HG03045 (cell line): ENCODE measurements around the gene WFDC13.
"Not testable (repeated sequence)": the region's sequence is repeated elsewhere in the genome, so short reads cannot be mapped to it uniquely, and the experiment has no call there.

Source experiments
- ATAC-seq: cut with Tn5 transposase; IDR thresholded peaks from one replicate; pipeline ENCODE4 v1.9.1; 2021; ENCODE audit warnings: mild to moderate bottlenecking, moderate library complexity; ENCODE audit not compliant: unreplicated experiment

The WFDC13 gene, protein sequence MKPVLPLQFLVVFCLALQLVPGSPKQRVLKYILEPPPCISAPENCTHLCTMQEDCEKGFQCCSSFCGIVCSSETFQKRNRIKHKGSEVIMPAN

DNA sequence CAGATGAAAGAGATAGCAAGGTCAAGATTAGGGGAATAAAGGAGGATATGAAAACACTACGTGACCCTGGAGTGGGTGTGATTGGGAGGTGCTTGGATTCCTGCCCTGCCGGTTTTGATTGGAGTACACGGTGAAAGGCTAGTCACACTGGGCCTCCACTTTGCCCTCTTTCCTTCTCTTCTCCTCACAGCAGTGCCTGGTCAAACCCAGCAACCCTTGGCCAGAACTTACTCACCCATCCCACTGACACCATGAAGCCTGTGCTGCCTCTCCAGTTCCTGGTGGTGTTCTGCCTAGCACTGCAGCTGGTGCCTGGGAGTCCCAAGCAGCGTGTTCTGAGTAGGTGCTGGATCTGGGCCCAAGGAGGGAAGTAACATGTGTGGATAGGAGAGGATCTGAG, at the start of gene WFDC13:
Gene WFDC13, plus strand, starts transcription at position 166 of the 400 bp plus-strand sequence. Its CDS starts 86 bp downstream, at position 252.
- no peak for ATAC-seq

DNA sequence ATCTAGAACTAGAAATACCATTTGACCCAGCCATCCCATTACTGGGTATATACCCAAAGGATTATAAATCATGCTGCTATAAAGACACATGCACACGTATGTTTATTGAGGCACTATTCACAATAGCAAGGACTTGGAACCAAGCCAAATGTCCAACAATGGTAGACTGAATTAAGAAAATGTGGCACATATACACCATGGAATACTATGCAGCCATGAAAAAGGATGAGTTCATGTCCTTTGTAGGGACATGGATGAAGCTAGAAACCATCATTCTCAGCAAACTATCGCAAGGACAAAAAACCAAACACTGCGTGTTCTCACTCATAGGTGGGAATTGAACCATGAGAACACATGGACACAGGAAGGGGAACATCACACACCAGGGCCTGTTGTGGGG, 44.8 kb upstream of the WFDC13 start:
- not testable (repeated sequence) for ATAC-seq

DNA sequence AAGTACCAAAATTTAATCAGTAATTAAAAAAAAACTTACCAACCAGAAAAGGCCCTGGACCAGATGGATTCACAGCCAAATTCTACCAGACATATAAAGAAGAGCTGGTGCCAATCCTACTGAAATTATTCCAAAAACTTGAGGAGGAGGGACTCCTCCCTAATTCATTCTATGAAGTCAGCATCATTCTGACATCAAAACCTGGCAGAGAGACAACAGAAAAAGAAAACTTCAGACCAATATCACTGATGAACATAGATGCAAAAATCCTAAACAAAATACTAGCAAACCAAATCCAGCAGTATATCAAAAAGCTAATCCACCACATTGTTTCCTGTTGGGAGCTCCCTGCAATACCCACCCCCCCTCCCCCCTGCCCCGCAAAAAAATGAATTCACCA, 31.7 kb upstream of the WFDC13 start, which contains the start of gene WFDC11:
Gene WFDC11, minus strand, starts transcription at position 101 of the 400 bp plus-strand sequence. CDS start 19,639 bp downstream, outside the sequence.
- no peak for ATAC-seq

GRCh38 chr20:45672765-45673164, 29.1 kb upstream of the WFDC13 start:
- no peak for ATAC-seq

GRCh38 chr20:45679650-45680049, 22.2 kb upstream of the WFDC13 start:
- ATAC-seq, result no peak

- no peak for ATAC-seq
Measured at GRCh38 chr20:45685896-45686295, 15.9 kb upstream of the WFDC13 start.

- ATAC-seq, result not testable (repeated sequence)
Measured at GRCh38 chr20:45693346-45693745, 8.5 kb upstream of the WFDC13 start.

GRCh38 chr20:45695496-45695895, 6.3 kb upstream of the WFDC13 start:
- no peak for ATAC-seq

- ATAC-seq, result no peak
Measured at GRCh38 chr20:45701104-45701503, 734 bp upstream of the WFDC13 start.

- ATAC-seq, result no peak
Measured at GRCh38 chr20:45704969-45705637, 3.3 kb downstream of the WFDC13 start, which contains the start of gene WFDC10B. Gene WFDC10B (minus strand): TSS chr20:45705019. CDS start chr20:45685992, 19,027 bp downstream.

DNA sequence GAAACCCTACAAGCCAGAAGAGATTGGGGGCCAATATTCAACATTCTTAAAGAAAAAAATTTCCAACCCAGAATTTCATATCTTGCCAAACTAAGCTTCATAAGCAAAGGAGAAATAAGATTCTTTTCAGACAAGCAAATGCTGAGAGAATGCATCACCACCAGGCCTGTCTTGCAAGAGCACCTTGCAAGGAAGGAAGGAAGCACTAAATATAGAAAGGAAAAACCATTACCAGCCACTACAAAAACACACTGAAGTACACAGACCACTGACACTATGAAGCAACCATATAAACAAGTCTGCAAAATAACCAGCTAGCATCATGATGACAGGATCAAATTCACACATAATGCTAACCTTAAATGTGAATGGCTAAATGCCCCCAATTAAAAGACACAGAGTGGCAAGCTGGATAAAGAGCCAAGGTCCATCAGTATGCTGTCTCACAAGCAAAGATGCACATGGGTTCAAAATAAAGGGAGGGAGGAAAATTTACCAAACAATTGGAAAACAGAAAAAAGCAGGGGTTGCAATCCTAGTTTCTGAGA, 14.4 kb downstream of the WFDC13 start:
- ATAC-seq, result not testable (repeated sequence)

DNA sequence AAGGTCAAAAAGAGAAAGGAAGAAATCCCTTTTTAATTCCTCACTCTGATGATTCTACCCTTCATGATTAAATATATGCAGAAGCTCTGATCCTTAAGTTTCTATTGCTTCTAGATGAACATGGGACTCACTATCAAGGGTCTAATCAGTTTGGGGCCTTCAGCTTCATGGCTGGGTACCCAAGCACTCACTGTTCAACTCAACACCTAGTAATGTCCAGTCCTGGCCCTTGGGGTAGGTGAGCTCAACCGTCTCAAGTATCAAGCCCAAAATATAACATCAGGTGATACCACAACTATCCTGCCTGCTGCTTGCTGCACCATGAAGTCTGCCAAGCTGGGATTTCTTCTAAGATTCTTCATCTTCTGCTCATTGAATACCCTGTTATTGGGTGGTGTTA, 20.2 kb downstream of the WFDC13 start, which contains the start of gene SPINT4:
Gene SPINT4, plus strand, starts transcription at position 301 of the 400 bp plus-strand sequence. Its CDS starts 21 bp downstream, at position 322.
- ATAC-seq, result no peak

DNA sequence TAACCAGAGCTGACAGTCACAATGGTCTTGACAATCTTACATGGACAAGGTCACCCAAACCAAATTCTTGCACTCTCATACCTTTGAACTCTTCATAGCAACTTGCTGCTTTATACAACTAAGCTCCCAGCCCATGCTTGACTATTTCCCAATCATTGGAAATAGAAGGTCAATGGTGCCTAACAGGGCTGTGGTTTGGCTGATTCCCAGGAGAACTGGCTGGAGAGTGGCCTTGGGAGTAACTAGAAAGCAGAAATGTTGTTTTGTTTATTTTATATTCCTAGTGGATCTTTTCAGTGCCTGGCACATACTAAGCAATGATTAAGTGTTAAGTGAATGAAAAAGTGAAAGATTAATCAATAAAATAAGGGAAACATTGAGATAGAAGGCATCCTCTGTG, 23.3 kb downstream of the WFDC13 start:
- ATAC-seq, result no peak

DNA sequence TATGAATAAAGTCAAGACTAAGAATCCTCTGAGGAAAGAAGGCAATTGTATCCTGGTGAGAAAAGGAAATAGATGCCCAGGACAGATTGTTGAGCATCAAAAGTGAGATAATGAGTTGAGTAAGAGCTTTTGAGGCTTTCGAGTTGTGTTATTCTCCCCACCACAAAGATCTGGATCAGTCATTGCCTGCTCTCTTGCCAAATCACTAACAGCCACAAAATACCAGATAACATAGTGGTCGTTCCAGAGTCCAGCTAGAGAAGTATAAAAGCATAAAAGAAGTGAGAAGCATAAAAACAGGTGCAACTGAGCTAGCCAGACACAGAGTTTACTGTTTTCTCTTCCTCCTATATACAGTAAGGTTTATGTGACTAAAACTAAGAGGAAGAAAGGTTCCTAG, 25.2 kb downstream of the WFDC13 start:
- ATAC-seq, result no peak

DNA sequence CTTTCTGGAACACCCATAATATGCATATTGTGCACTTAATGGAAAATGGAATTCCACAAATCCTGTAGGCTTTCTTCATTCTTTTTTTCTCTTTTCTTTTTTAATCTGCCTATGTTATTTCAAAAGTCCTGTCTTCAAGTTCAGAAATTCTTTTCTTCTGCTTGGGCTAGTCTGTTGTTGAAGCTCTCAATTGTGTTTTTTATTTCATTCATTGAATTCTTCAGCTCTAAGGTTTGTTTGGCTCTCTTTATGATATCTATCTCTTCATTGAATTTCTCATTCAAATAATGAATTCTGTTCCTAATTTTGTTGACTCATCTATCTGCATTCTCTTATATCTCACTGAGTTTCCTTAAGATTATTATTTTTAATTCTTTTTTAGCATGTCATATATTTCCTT, 30.4 kb downstream of the WFDC13 start:
- no peak for ATAC-seq

- ATAC-seq, result no peak
Measured at GRCh38 chr20:45735552-45735951, 33.7 kb downstream of the WFDC13 start.

DNA sequence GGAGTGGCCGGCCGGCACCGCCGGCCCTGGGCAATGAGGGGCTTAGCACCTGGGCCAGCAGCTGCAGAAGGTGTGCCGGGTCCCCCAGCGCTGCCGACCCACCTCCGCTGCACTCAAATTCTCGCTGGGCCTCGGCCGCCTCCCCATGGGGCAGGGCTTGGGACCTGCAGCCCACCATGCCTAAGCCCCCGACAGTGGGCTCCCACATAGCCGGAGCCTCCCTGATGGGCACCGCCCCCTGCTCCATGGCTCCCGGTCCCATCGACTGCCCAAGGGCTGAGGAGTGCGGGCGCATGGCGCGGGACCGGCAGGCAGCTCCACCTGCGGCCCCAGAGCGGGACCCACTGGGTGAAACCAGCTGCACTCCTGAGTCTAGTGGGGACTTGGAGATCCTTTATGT, 34.1 kb downstream of the WFDC13 start:
- no peak for ATAC-seq

DNA sequence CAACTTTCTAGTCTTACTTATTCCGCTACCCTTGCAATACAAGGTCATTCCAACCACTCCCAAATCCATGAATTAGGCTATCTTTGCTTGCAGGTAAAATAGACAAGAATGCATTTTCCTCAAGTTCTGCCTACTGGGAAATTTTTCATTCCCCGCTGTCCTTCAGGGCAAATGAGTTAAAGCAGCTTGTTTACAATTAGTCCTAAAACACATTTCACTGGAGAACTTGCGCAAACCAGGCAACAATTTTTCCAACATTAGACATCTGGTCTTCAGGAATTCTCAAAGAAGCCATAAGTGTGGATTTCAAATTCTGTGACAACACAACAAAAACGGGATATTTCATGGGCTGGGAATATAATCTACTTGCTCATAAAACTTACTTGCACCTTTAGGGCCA, 40.8 kb downstream of the WFDC13 start:
- no peak for ATAC-seq

DNA sequence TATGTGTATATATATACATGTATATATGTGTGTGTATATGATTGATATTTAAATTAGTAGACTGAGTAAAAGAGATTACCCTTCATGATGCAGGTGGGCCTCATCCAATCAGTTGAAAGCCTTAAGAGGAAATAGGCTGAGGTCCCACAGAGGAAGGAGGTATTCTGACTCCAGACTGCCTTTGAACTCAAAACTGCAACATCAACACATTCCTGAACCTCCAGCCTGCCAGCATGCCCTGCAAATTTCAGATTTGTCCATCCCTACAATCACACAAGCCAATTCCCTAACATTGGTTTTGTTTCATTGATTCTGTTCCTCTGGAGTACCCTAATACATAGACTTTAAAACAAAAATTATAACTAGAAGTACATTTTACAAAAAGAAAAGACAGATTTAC, 43.2 kb downstream of the WFDC13 start:
- no peak for ATAC-seq

DNA sequence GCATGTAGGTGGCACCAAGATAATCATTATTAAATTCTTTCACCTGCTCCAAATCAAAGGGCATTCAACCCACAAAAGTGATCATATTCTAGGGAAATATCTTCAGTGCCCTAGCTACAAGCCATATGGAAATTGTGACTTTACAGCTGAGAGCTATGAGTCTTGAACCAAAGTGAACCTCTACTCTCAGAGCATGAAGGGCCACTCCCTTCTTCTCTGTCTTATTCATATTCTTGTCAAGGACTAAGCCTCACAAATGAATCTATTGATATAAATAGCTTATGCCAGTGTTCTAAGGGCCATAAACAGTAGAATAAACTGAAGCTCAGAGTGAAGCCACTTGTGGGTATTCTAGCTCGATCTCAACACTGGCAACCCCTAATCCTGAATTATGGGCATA, 49.9 kb downstream of the WFDC13 start:
- no peak for ATAC-seq

DNA sequence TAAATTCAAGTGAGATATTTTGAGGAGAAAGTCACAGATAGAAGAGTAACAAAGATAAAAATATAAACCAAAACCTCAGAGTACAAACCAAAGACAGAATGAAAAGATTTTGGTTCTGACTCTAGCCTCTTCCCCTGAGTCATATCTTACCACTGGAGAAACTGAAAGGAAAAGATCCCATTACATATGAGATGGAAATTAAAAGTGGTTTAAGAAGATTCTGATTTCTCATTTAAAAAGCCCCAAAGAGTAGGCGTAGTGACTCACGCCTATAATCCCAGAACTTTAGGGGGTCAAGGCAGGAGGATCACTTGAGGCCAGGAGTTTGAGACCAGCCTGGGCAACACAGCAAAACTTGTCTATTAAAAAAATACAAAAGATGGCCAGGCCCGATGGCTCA, 50.9 kb downstream of the WFDC13 start:
- no peak for ATAC-seq

- ATAC-seq, result no peak
Measured at GRCh38 chr20:45758096-45758495, 56.3 kb downstream of the WFDC13 start.
